NCI-H1092 treated with DMSO at 0.1 percent for 48 hours (cell line): Measurements from ENCODE around the gene GRAMD2A.
A peak's percentile ranks its signal among the peaks of the same experiment; 100 is the strongest.

ENCODE experiments used
- DNase-seq: peaks from one replicate; lab custom pipeline; 2025; lab: John Stamatoyannopoulos, UW

The GRAMD2A gene

GRCh38 chr15:72168131-72168807 is 29.3 kb downstream of the GRAMD2A start:
- no peak for DNase-seq

GRCh38 chr15:72167445-72167844 is 30.1 kb downstream of the GRAMD2A start:
- DNase-seq: no peak

- DNase-seq: no peak
Measured at GRCh38 chr15:72166716-72167417, 30.7 kb downstream of the GRAMD2A start.

GRCh38 chr15:72163719-72164118 is 33.9 kb downstream of the GRAMD2A start:
- DNase-seq: no peak

- DNase-seq: no peak
Measured at GRCh38 chr15:72162569-72162968, 35.0 kb downstream of the GRAMD2A start.

GRCh38 chr15:72161361-72162132 is 36.0 kb downstream of the GRAMD2A start:
- no peak for DNase-seq

- no peak for DNase-seq
Measured at GRCh38 chr15:72160696-72161245, 36.8 kb downstream of the GRAMD2A start.

GRCh38 chr15:72156928-72157327 is 40.7 kb downstream of the GRAMD2A start:
- DNase-seq: no peak

- DNase-seq: peak; percentile 73
Measured at GRCh38 chr15:72155635-72156616, 41.7 kb downstream of the GRAMD2A start.

- peak; percentile 50 for DNase-seq
Measured at GRCh38 chr15:72155003-72155621, 42.5 kb downstream of the GRAMD2A start.

- DNase-seq: no peak
Measured at GRCh38 chr15:72154316-72154715, 43.3 kb downstream of the GRAMD2A start.

- peak; percentile 24 for DNase-seq
Measured at GRCh38 chr15:72153269-72154000, 44.2 kb downstream of the GRAMD2A start.

- no peak for DNase-seq
Measured at GRCh38 chr15:72147418-72147817, 50.2 kb downstream of the GRAMD2A start.

- no peak for DNase-seq
Measured at GRCh38 chr15:72146934-72147333, 50.7 kb downstream of the GRAMD2A start.

- DNase-seq: no peak
Measured at GRCh38 chr15:72146221-72146620, 51.4 kb downstream of the GRAMD2A start.

GRCh38 chr15:72141171-72142084 is 56.2 kb downstream of the GRAMD2A start:
- DNase-seq: no peak

GRCh38 chr15:72140088-72140487 is 57.5 kb downstream of the GRAMD2A start:
- DNase-seq: no peak

- DNase-seq: no peak
Measured at GRCh38 chr15:72139667-72140066, 57.9 kb downstream of the GRAMD2A start.
